Muscle layer of duodenum (tissue), 2 donors: ENCODE data around the gene TRERF1.
"Not testable (repeated sequence)": the region's sequence is repeated elsewhere in the genome, so short reads cannot be mapped to it uniquely, and the experiment has no call there.

Source experiments
- H3K27ac ChIP-seq: one replicate; pipeline ENCODE4 v1.7.0; 2013; ENCODE audit warnings: mild to moderate bottlenecking, low read length
- H3K27me3 ChIP-seq: one replicate; pipeline ENCODE4 v1.7.0; 2013; ENCODE audit warnings: low read depth, mild to moderate bottlenecking, control low read depth, low read length
- H3K36me3 ChIP-seq, 2 donors: one replicate each; pipeline ENCODE4 v1.7.0; 2013; ENCODE audit warnings: low read length in 2 of 2, control low read depth in 1 of 2, mild to moderate bottlenecking in 1 of 2; ENCODE audit not compliant: insufficient read depth in 2 of 2, control insufficient read depth in 1 of 2
- H3K4me1 ChIP-seq, 2 donors: one replicate each; pipeline ENCODE4 v1.7.0; 2013; ENCODE audit warnings: low read length in 2 of 2, mild to moderate bottlenecking in 2 of 2, control low read depth in 1 of 2, moderate library complexity in 1 of 2; ENCODE audit not compliant: insufficient read depth in 2 of 2, control insufficient read depth in 1 of 2
- H3K4me3 ChIP-seq, 2 donors: one replicate each; pipeline ENCODE4 v1.7.0; 2013; ENCODE audit warnings: low read length in 2 of 2, low read depth in 1 of 2, mild to moderate bottlenecking in 1 of 2
- H3K9me3 ChIP-seq, 2 donors: one replicate each; pipeline ENCODE4 v1.7.0; 2013; ENCODE audit warnings: low read length in 2 of 2, control low read depth in 1 of 2, mild to moderate bottlenecking in 1 of 2; ENCODE audit not compliant: control insufficient read depth in 1 of 2
- donor health status: healthy.

TRERF1 gene

DNA sequence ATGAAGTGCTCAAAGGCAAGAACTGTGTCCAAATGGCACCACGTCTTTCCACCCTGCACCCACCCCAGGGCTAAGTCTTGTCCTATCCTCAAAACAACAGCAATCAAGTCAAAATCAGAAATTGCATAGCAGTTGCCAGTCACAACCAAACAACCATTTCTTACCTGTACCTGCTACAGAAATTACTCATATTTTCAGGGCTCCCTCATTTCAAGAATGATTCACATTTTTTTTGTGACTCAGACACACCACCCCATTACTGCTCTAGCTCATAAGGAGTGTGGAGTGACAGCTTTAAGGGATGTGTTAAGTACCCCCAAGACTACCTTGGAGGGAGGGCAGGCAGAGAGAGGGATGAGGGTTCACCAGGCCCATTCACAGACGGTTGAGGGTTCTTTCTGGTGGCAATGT, 111.7 kb downstream of the TRERF1 start:
- H3K4me1 ChIP-seq = no peaks in the 10 kb centered on the region
- H3K9me3 ChIP-seq = no peaks in the 10 kb centered on the region
- H3K27me3 ChIP-seq = no peaks in the 10 kb centered on the region
- H3K36me3 ChIP-seq = no peaks in the 10 kb centered on the region
- no peak overlapping the region for H3K4me3 ChIP-seq
- H3K27ac ChIP-seq = no peak overlapping the region

DNA sequence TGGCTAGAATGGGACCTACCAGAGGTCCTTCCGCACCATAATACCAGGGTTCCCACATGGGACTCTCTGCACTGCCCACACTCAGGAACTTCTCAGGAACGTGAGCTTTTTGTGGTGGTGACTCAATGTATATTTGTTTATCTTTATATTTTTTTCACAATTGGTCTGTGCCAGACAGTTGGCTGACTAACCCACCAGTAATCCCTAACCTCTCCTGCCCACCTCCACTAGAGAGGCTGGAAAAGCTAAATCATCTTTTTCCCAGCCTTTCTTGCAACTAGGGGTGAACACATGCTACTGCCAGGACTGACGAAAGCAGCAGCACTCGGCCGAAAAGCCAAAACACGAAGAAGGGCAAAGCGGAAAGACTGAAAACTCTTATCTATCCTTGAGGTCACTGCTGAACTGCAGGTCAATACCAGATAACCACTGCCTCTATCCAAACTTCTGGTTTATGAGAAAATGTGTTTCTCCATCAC, 112.9 kb downstream of the TRERF1 start:
- no peaks in the 10 kb centered on the region for H3K36me3 ChIP-seq
- no peak overlapping the region for H3K4me3 ChIP-seq
- H3K27me3 ChIP-seq = no peaks in the 10 kb centered on the region
- no peaks in the 10 kb centered on the region for H3K9me3 ChIP-seq
- no peak overlapping the region for H3K27ac ChIP-seq
- no peaks in the 10 kb centered on the region for H3K4me1 ChIP-seq

DNA sequence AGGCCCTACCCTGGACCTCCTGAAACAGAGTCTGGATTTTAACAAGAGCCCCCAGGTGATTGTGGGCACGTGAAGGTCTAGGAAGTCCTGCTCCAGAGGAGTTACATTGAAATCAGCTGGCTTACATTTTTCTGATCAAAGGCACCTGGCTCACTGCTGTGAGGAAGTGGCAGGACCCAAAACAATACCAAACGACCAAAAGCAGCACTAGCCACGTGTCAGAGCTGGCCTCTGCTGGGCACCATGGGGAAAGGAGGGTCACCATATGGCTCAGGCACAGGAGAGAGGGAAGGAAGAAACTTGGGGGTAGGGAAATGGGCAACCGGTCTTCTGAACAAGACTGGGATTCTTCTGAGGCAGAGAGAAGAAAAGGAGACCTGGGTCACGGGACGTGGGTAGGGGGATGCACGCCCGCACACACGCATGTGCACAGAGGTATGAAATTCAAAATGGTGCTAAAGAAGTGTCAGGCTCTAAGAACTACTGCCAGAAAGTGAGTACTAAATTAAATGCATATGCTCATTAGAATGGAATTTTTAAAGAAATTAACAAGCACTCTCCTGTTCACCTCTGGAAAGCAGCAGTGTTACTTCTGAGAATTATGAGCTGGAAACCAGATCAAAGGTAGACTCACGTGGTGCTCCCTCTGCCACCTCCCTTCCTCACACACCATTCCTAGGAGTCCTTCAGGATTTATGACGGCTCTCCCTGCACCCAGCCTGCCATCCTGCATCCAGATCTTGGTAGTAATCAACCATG, 113.6 kb downstream of the TRERF1 start:
- no peak overlapping the region for H3K27ac ChIP-seq
- H3K27me3 ChIP-seq = no peaks in the 10 kb centered on the region
- H3K4me1 ChIP-seq = no peaks in the 10 kb centered on the region
- no peak overlapping the region for H3K4me3 ChIP-seq
- H3K36me3 ChIP-seq = no peaks in the 10 kb centered on the region
- no peaks in the 10 kb centered on the region for H3K9me3 ChIP-seq

DNA sequence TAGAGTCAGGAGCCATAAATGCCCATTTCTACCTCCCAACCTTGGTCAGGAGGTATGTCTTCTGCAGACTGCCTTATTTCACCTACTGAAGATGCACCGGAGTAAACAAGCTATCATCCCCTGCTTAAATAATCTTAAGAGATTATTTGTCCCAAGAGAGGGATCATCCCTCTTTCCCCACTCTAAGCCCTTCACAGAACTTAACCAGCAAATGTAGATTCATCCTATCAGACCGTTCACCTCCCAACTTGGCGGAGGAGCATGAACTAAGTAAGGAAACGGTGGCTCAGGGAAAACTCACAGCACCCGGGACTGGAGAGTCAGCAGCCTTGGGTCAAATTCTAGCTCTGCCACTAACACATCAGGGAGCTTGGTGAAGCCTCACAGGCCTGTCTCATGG, 115.3 kb downstream of the TRERF1 start:
- H3K4me3 ChIP-seq = no peak overlapping the region
- no peaks in the 10 kb centered on the region for H3K4me1 ChIP-seq
- no peaks in the 10 kb centered on the region for H3K9me3 ChIP-seq
- no peak overlapping the region for H3K27ac ChIP-seq
- H3K27me3 ChIP-seq = no peaks in the 10 kb centered on the region
- no peaks in the 10 kb centered on the region for H3K36me3 ChIP-seq

DNA sequence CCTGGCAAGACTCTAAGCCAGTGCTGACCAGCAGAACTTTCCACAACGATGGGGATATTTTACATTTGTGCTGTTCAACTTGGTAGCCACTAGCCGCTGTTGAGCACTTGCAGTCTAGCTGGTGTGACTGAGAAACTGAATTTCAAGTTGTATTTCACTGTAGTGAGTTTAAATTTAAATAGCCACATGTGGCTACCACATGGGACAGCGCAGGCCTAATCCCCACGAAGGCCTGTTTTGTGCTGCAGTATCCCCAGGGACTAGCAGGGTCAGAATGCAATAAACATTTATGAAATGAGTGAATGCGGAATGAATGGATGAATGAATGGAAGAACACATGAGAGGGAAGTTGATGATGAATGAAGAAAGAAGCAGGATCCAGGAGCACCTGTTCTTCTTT, 115.8 kb downstream of the TRERF1 start:
- Histone ChIP-seq H3K36me3 (no peaks in the 10 kb centered on the region), H3K9me3 (no peaks in the 10 kb centered on the region)

DNA sequence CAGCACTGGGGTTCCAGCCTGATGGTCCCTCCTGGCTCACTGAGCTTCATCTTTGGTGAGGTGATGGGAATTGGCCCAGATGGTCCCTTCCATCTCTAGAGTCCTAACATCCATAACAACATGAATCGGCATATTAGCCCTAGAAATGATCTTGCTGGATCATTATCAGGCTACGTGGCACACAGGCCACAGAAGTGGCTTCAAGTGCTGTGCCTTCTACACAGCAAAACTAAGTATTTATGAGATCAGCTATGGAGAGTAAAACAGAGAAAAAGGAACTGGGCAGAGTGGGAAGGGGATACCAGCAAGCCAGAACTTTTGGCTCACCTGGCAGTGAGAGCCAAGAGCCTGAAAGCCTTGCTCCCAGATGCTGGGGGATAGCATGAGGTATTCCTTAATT, 116.9 kb downstream of the TRERF1 start:
- Histone ChIP-seq H3K27me3 (no peaks in the 10 kb centered on the region), H3K27ac (no peak overlapping the region), H3K9me3 (no peaks in the 10 kb centered on the region), H3K4me3 (no peak overlapping the region), H3K4me1 (no peaks in the 10 kb centered on the region), H3K36me3 (no peaks in the 10 kb centered on the region)

More for the DNA sequence above, 115.8 kb downstream of the TRERF1 start:
- H3K27ac ChIP-seq = no peak overlapping the region
- H3K4me3 ChIP-seq = no peak overlapping the region
- H3K4me1 ChIP-seq = no peaks in the 10 kb centered on the region
- no peaks in the 10 kb centered on the region for H3K27me3 ChIP-seq

DNA sequence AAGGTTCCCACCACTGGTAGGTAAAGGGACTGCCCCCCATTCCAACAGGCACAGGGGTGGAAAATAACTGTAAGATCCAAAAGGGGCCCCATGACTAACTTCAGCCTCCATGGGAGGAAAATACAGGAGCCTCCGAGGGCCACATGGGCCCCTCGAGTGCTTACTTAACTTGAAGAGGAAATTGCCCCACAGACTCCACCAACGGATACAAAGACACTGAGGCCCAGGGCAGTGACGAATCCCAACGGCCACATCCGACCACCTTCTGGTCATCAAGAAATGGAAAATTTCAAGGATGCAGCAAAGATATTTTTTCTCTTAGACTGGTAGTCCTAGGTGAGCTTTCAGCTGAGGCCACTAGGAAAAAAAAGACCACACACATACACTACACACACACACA, 118.1 kb downstream of the TRERF1 start:
- H3K27ac ChIP-seq = no peak overlapping the region
- no peak overlapping the region for H3K4me3 ChIP-seq

DNA sequence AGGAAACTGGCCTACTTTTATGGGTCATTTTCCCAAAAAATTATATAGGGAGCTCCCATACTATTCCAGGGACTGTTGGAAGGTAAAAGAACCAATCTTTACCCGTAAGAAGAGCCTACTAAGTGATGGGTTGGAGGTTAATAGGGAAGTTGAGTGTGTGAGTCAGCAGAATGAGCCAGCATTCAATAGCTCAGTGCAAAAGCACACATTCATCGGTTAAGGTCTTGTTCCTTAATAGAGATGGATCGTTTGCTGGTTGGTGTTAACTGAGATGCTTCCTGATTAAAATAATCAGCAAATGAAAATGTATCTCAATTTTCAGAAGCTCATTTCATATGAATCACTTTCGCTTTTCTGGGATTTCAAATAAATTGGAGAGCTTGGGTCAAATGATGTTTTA, 118.8 kb downstream of the TRERF1 start:
- no peaks in the 10 kb centered on the region for H3K27me3 ChIP-seq
- no peaks in the 10 kb centered on the region for H3K36me3 ChIP-seq
- H3K4me3 ChIP-seq = no peak overlapping the region
- no peaks in the 10 kb centered on the region for H3K9me3 ChIP-seq
- no peaks in the 10 kb centered on the region for H3K4me1 ChIP-seq
- H3K27ac ChIP-seq = no peak overlapping the region

More for the DNA sequence above, 118.1 kb downstream of the TRERF1 start:
- Histone ChIP-seq H3K27me3 (no peaks in the 10 kb centered on the region), H3K36me3 (no peaks in the 10 kb centered on the region), H3K4me1 (no peaks in the 10 kb centered on the region), H3K9me3 (no peaks in the 10 kb centered on the region)

DNA sequence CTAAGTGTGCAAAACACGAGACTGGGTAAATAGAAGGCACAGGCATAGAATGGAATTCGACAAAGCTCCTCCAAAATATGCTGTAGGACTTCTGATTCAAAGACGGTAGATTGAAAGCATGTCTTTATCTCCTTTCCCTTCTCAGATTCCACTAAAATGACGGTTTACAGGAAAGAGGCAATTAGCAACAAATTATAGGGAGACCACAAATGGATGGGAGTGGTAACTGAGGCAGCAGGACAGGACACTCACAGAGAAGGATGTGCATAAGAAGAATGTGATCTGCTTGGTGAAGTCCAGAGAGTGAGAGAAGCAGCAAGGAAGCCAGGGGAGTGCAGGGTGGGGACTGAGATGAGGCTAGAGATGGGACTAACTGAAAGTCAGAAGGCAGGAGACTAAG, 120.7 kb downstream of the TRERF1 start:
- Histone ChIP-seq H3K4me1 (no peaks in the 10 kb centered on the region), H3K27me3 (no peaks in the 10 kb centered on the region), H3K4me3 (no peak overlapping the region), H3K9me3 (no peaks in the 10 kb centered on the region), H3K36me3 (no peaks in the 10 kb centered on the region), H3K27ac (no peak overlapping the region)

DNA sequence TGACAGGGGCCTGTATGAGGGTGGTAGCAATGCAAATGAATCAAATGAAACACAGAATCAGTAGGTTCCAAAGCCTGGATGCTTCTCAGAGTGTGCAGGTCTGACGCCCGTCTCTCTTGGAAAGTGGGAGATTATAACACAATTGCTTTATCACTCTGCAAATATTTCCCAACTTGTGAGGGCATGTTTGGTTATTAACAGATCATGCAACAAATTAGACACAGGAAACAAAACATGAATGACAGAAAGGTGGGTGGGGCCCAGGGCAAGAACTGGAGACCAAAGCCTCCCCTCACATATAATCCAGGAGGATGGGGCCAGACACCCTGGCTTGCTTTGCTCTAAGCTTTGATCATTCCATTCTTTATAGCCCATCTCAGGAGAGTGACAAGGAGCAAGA, 125.5 kb downstream of the TRERF1 start:
- H3K9me3 ChIP-seq = no peaks in the 10 kb centered on the region
- no peaks in the 10 kb centered on the region for H3K36me3 ChIP-seq
- no peaks in the 10 kb centered on the region for H3K27me3 ChIP-seq
- no peak overlapping the region for H3K4me3 ChIP-seq
- H3K4me1 ChIP-seq = no peaks in the 10 kb centered on the region
- H3K27ac ChIP-seq = no peak overlapping the region

DNA sequence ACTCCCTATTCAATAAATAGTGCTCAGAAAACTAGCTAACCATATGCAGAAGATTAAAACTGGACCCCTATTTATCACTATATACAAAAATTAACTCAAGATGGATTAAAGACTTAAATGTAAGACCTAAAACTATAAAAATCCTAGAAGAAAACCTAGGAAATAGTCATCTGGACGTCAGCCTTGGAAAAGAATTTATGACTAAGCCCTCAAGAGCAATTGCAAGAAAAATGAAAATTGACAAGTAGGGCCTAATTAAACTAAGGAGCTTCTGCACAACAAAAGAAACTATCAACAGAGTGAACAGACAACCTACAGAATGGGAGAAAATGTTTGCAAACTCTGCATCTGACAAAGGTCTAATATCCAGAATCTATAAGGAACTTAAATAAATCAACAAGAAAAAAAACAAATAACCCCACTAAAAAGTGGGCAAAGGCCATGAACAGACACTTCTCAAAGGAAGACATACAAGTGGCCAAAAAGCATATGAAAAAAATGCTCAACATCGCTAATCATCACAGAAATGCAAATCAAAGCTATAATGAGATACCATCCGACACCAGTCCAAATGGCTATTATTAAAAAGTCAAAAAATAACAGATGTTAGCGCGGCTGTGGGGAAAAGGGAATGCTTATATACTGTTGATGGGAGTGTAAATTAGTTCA, 126.9 kb downstream of the TRERF1 start:
- H3K36me3 ChIP-seq, H3K27ac ChIP-seq, H3K27me3 ChIP-seq, H3K4me3 ChIP-seq, H3K9me3 ChIP-seq, H3K4me1 ChIP-seq: not testable (repeated sequence)
